CD4-positive, alpha-beta T cell treated with Interleukin-17A for 1 hour (primary cell): ENCODE data around the gene WDR62.
A peak's percentile ranks its signal among the peaks of the same experiment; 100 is the strongest.
"Not testable (repeated sequence)": the region's sequence is repeated elsewhere in the genome, so short reads cannot be mapped to it uniquely, and the experiment has no call there.

Experiments
- DNase-seq: peaks from one replicate; pipeline ENCODE4 v3.0.0-alpha.2; 2020

The WDR62 gene

GRCh38 chr19:36040495-36040894 lies 14.2 kb upstream of the WDR62 start:
- no peak for DNase-seq

- DNase-seq, result not testable (repeated sequence)
Measured at GRCh38 chr19:36041092-36041491, 13.6 kb upstream of the WDR62 start.

GRCh38 chr19:36041831-36042230 lies 12.9 kb upstream of the WDR62 start:
- no peak for DNase-seq

- no peak for DNase-seq
Measured at GRCh38 chr19:36043952-36044351, 10.7 kb upstream of the WDR62 start.

GRCh38 chr19:36046443-36047050 lies 8.2 kb upstream of the WDR62 start:
- DNase-seq, result no peak

- no peak for DNase-seq
Measured at GRCh38 chr19:36047835-36048234, 6.9 kb upstream of the WDR62 start.

GRCh38 chr19:36049080-36049698 lies 5.5 kb upstream of the WDR62 start:
- no peak for DNase-seq

GRCh38 chr19:36051236-36051635 lies 3.5 kb upstream of the WDR62 start:
- no peak for DNase-seq

GRCh38 chr19:36051637-36052036 lies 3.1 kb upstream of the WDR62 start:
- DNase-seq, result no peak

GRCh38 chr19:36054119-36054732 lies 471 bp upstream of the WDR62 start, which contains the start of gene THAP8:
Gene THAP8, minus strand, starts transcription at chr19:36054285. Its CDS starts 68 bp downstream, at chr19:36054217.
- DNase-seq, result peak; percentile 100

- no peak for DNase-seq
Measured at GRCh38 chr19:36058481-36059179, 3.9 kb downstream of the WDR62 start.

GRCh38 chr19:36059180-36059910 lies 4.6 kb downstream of the WDR62 start:
- no peak for DNase-seq

- DNase-seq, result peak; percentile 21
Measured at GRCh38 chr19:36060430-36060829, 5.7 kb downstream of the WDR62 start.

GRCh38 chr19:36061367-36061766 lies 6.7 kb downstream of the WDR62 start:
- no peak for DNase-seq

GRCh38 chr19:36064826-36065225 lies 10.1 kb downstream of the WDR62 start:
- DNase-seq, result no peak

GRCh38 chr19:36067681-36068080 lies 13.0 kb downstream of the WDR62 start:
- no peak for DNase-seq

GRCh38 chr19:36068810-36069499 lies 14.3 kb downstream of the WDR62 start:
- not testable (repeated sequence) for DNase-seq

- DNase-seq, result no peak
Measured at GRCh38 chr19:36072081-36072480, 17.4 kb downstream of the WDR62 start.

GRCh38 chr19:36073121-36073876 lies 18.6 kb downstream of the WDR62 start:
- DNase-seq, result no peak

- no peak for DNase-seq
Measured at GRCh38 chr19:36079389-36079945, 24.8 kb downstream of the WDR62 start.

- no peak for DNase-seq
Measured at GRCh38 chr19:36081385-36081784, 26.7 kb downstream of the WDR62 start.
